A549 (cell line): ENCODE measurements around the gene ACAD9.

Experiments
- CTCF ChIP-seq: fragments of >200 bp; sonication (Bioruptor Twin); formaldehyde crosslinking; IDR thresholded peaks from 3 replicates; pipeline ENCODE4 v1.5.1; 2016
- EP300 ChIP-seq, 2 experiments: fragments of >200 bp; sonication (Bioruptor Twin); formaldehyde crosslinking; IDR thresholded peaks; 2 replicates in 1 of 2; 3 replicates in 1 of 2; pipeline ENCODE4 v1.6.1; 2016 to 2017
- KDM1A ChIP-seq: fragments of 200-600 bp; sonication (generic); IDR thresholded peaks from 2 replicates; pipeline ENCODE4 v1.6.1; 2016; ENCODE audit warnings: low read depth, mild to moderate bottlenecking
- MYC ChIP-seq: IDR thresholded peaks from 2 replicates; pipeline ENCODE4 v1.6.1; 2012; ENCODE audit warnings: mild to moderate bottlenecking, inconsistent platforms, low read length, improper control_type of control experiment, borderline replicate concordance
- USF2 ChIP-seq: fragments of 450-650 bp; IDR thresholded peaks from 2 replicates; pipeline ENCODE4 v1.6.1; 2014; ENCODE audit warnings: antibody characterized with exemption

GRCh38 chr3:128864351-128864811 lies 15.0 kb upstream of the ACAD9 start:
- TF ChIP-seq USF2 (no peak), CTCF (no peak), MYC (no peak), EP300 (IDR thresholded peaks at IDR 0.05) (no peak), KDM1A (no peak)
